ENCODE measurements around the gene MYLK. TPM values are rescaled to one million over a fixed set of nuclear protein-coding genes. Genes with fewer than 3 reads are reported as not detected.
A peak's percentile ranks its signal among the peaks of the same experiment; 100 is the strongest.
"Not testable (repeated sequence)": the region's sequence is repeated elsewhere in the genome, so short reads cannot be mapped to it uniquely, and the experiment has no call there.

The MYLK gene
- total and polyA plus RNA-seq, 10 of the 15 experiments (the other 5 are each of a cell fraction or from before 2014, with no cell fraction given): 0.04 to 1.6 (median 0.42) TPM; not detected in 1

- Histone ChIP-seq H2AFZ (ENCODE audit: control insufficient read depth, low read depth, low read length) (no peak overlapping the region), H3K79me2 (ENCODE audit: control insufficient read depth, insufficient read depth, low read length) (no peaks in the 10 kb centered on the region), H3K27me3 (replicated peaks in 1 of 2; ENCODE audit: control insufficient read depth in 2 of 2, insufficient read depth in 2 of 2, low read length in 1 of 2) (no peaks in the 10 kb centered on the region; a peak in 2 of 4 replicates), H3K9me3 (replicated peaks; ENCODE audit: control insufficient read depth, insufficient read depth, low read length) (no peaks in the 10 kb centered on the region), H3K4me1 (ENCODE audit: control insufficient read depth, insufficient read depth, low read length) (no peaks in the 10 kb centered on the region), H3K36me3 (ENCODE audit: control insufficient read depth in 2 of 2, insufficient read depth in 2 of 2, low read length in 1 of 2) (no peaks in the 10 kb centered on the region), H3K9ac (ENCODE audit: control insufficient read depth, insufficient read depth, low read length) (no peak overlapping the region), H3K4me3 (no peak overlapping the region), H3K27ac (ENCODE audit: control insufficient read depth, insufficient read depth) (no peak overlapping the region), H3K4me2 (ENCODE audit: control insufficient read depth, insufficient read depth) (no peak overlapping the region), H4K20me1 (ENCODE audit: control insufficient read depth, insufficient read depth) (no peaks in the 10 kb centered on the region; the same call in 1 of the 2 replicates)
- ChIA-PET SMC1A (ENCODE audit: uncharacterized antibody, unreplicated experiment) (interaction anchor here (1.6 to 1.7 kb wide), 2 partner anchors 21 to 60 kb away, joined by 4 read pairs; no protein-coding TSS in a partner anchor), RAD21 (ENCODE audit: unreplicated experiment) (interaction anchor here (1.0 kb wide), 1 partner anchor 50 kb away, joined by 5 read pairs; no protein-coding TSS in a partner anchor), CTCF (interaction anchor here (1.0 to 2.5 kb wide), 7 partner anchors 21 to 71 kb away, joined by 3 to 14 read pairs (median 5); no protein-coding TSS in a partner anchor), POLR2A (no interaction called here)
- in situ Hi-C loops (cut with MboI) (no loop called here), intact Hi-C loops (cut with micrococcal nuclease; ENCODE audit: unreplicated experiment) (loop anchor here (1.0 kb wide), 1 partner anchor 50 kb away; no protein-coding TSS in a partner anchor)
- no peak for TF ChIP-seq EGR1 (IDR thresholded peaks at IDR 0.05; ENCODE audit: borderline replicate concordance in 1 of 2, low read depth in 2 of 2, low read length in 2 of 2)
- TF ChIP-seq, protein P1, sequence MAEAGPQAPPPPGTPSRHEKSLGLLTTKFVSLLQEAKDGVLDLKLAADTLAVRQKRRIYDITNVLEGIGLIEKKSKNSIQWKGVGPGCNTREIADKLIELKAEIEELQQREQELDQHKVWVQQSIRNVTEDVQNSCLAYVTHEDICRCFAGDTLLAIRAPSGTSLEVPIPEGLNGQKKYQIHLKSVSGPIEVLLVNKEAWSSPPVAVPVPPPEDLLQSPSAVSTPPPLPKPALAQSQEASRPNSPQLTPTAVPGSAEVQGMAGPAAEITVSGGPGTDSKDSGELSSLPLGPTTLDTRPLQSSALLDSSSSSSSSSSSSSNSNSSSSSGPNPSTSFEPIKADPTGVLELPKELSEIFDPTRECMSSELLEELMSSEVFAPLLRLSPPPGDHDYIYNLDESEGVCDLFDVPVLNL (IDR thresholded peaks at IDR 0.05; ENCODE audit: low read depth, low read length): no peak
- FAIRE-seq (no peak), ATAC-seq (no peak), DNase-seq (ENCODE audit: low read depth, low spot score) (no peak)
- BruUV-seq (replicated peaks): no TSS peak
- WGBS (ENCODE audit: insufficient coverage, insufficient replicate concordance, low lambda C conversion rate, missing lambda C conversion rate): 28% methylated on average over 2 of the region's 2 CpGs
Observed at GRCh38 chr3:123702720-123703119, 181.4 kb downstream of the MYLK start.

- H4K20me1 ChIP-seq (ENCODE audit: control insufficient read depth, insufficient read depth); H2AFZ ChIP-seq (ENCODE audit: control insufficient read depth, low read depth, low read length); H3K9ac ChIP-seq (ENCODE audit: control insufficient read depth, insufficient read depth, low read length); DNase-seq (ENCODE audit: low read depth, low spot score); in situ Hi-C loops (cut with MboI); H3K27me3 ChIP-seq (replicated peaks in 1 of 2; ENCODE audit: control insufficient read depth in 2 of 2, insufficient read depth in 2 of 2, low read length in 1 of 2); H3K79me2 ChIP-seq (ENCODE audit: control insufficient read depth, insufficient read depth, low read length); H3K4me2 ChIP-seq (ENCODE audit: control insufficient read depth, insufficient read depth); H3K27ac ChIP-seq (ENCODE audit: control insufficient read depth, insufficient read depth); H3K4me3 ChIP-seq; H3K4me1 ChIP-seq (ENCODE audit: control insufficient read depth, insufficient read depth, low read length); H3K36me3 ChIP-seq (ENCODE audit: control insufficient read depth in 2 of 2, insufficient read depth in 2 of 2, low read length in 1 of 2); H3K9me3 ChIP-seq (replicated peaks; ENCODE audit: control insufficient read depth, insufficient read depth, low read length); BruUV-seq (replicated peaks): not testable (repeated sequence)
- TF ChIP-seq, protein P2, sequence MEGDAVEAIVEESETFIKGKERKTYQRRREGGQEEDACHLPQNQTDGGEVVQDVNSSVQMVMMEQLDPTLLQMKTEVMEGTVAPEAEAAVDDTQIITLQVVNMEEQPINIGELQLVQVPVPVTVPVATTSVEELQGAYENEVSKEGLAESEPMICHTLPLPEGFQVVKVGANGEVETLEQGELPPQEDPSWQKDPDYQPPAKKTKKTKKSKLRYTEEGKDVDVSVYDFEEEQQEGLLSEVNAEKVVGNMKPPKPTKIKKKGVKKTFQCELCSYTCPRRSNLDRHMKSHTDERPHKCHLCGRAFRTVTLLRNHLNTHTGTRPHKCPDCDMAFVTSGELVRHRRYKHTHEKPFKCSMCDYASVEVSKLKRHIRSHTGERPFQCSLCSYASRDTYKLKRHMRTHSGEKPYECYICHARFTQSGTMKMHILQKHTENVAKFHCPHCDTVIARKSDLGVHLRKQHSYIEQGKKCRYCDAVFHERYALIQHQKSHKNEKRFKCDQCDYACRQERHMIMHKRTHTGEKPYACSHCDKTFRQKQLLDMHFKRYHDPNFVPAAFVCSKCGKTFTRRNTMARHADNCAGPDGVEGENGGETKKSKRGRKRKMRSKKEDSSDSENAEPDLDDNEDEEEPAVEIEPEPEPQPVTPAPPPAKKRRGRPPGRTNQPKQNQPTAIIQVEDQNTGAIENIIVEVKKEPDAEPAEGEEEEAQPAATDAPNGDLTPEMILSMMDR (IDR thresholded peaks at IDR 0.05 in 2 of 3, conservative IDR thresholded peaks at IDR 0.05 in 1 of 3; ENCODE audit: control insufficient read depth in 2 of 3, extremely low read depth in 1 of 3, insufficient read depth in 1 of 3, low read depth in 3 of 3, low read length in 3 of 3): peak; percentile 33 to 39 (median 33); a peak in 4 of 6 replicates
- TF ChIP-seq SMC3 (IDR thresholded peaks at IDR 0.05; ENCODE audit: borderline replicate concordance, low read length): peak; percentile 38; the same call in 1 of the 2 replicates
- POLR2A ChIA-PET: interaction anchor here (0.5 kb wide), 1 partner anchor 193 kb away, joined by 4 read pairs; no protein-coding TSS in a partner anchor
- intact Hi-C loops (cut with micrococcal nuclease; ENCODE audit: unreplicated experiment): loop anchor here (1.0 kb wide), 1 partner anchor 50 kb away; no protein-coding TSS in a partner anchor
- CTCF ChIA-PET: interaction anchor here (0.5 to 2.5 kb wide), 8 partner anchors 21 to 1299 kb away, joined by 3 to 14 read pairs (median 4); no protein-coding TSS in a partner anchor
- SMC1A ChIA-PET (ENCODE audit: uncharacterized antibody, unreplicated experiment): interaction anchor here (1.6 to 1.7 kb wide), 2 partner anchors 21 to 60 kb away, joined by 4 read pairs; no protein-coding TSS in a partner anchor
- WGBS (ENCODE audit: insufficient coverage, insufficient replicate concordance, low lambda C conversion rate, missing lambda C conversion rate): 25% methylated on average over 2 of the region's 2 CpGs
- peak; percentile 92 for ATAC-seq
- RAD21 ChIA-PET (ENCODE audit: unreplicated experiment): interaction anchor here (1.0 kb wide), 1 partner anchor 50 kb away, joined by 5 read pairs; no protein-coding TSS in a partner anchor
- peak; percentile 78 for FAIRE-seq
Observed at GRCh38 chr3:123702057-123702456, 182.1 kb downstream of the MYLK start.
